K562 (cell line): ENCODE results near the gene ARHGDIA. TPM values are rescaled to one million over a fixed set of nuclear protein-coding genes. Genes with fewer than 3 reads are reported as not detected.

Experiments used
- ATAC-seq: fragments of 200-7000 bp; cut with Tn5 transposase; 3 replicates; pipeline ENCODE4 v1.9.1; 2020; ENCODE audit warnings: moderate library complexity
- BruUV-seq: library from RNA; stranded (reverse); fragments of 400-500 nt; replicated peaks from 2 replicates; lab custom pipeline; 2021; lab: Mats Ljungman, UMichigan
- CTCF ChIA-PET: fragments of 300-600 bp; formaldehyde crosslinking; extraction: SDS; loops from one replicate; lab custom pipeline; 2021; ENCODE audit warnings: low intra/inter-chr PET ratio; lab: Yijun Ruan, JAX
- POLR2A ChIA-PET: fragments of 300-600, 350-650 bp; sonication (Branson Sonifier 250); formaldehyde crosslinking; extraction: SDS; loops from one replicate; lab custom pipeline; 2021; ENCODE audit warnings: antibody characterized with exemption, inconsistent platforms; lab: Yijun Ruan, JAX
- DNase-seq, 4 experiments: peaks; one replicate each; pipeline versions ENCODE4 v3.0.0 to v3.0.0-alpha.2; 2011 to 2018; ENCODE audit warnings: low spot score in 3 of 4, mixed read lengths in 3 of 4; ENCODE audit errors: extremely low read depth in 1 of 4
- FAIRE-seq: peaks from 2 replicates; lab custom pipeline; 2011; peaks lifted over from hg19 to GRCh38; lab: Jason Lieb, UNC
- H2AFZ ChIP-seq: 2 replicates; pipeline ENCODE4 v1.6.0; 2011; ENCODE audit warnings: low read depth, low read length, control low read depth, inconsistent platforms
- H3K27ac ChIP-seq: fragments of 200-600 bp; 3 replicates; pipeline ENCODE4 v1.8.0; 2011; ENCODE audit warnings: low read depth, mild to moderate bottlenecking, control low read depth, inconsistent platforms, low read length, moderate library complexity, mixed read lengths; ENCODE audit errors: extremely low read depth
- H3K27me3 ChIP-seq, 2 experiments: fragments of 300-600 bp in 1 of 2; 2 replicates in 1 of 2; 3 replicates in 1 of 2; pipeline versions ENCODE4 v1.6.0 to v1.8.0; 2011; ENCODE audit warnings: inconsistent platforms in 2 of 2, low read length in 2 of 2, mild to moderate bottlenecking in 1 of 2, mixed read lengths in 1 of 2, moderate library complexity in 1 of 2; ENCODE audit not compliant: control insufficient read depth in 2 of 2, insufficient read depth in 2 of 2
- H3K36me3 ChIP-seq: fragments of 300-600 bp; 3 replicates; pipeline ENCODE4 v1.8.0; 2011; ENCODE audit warnings: mild to moderate bottlenecking, low read length, inconsistent platforms; ENCODE audit not compliant: control insufficient read depth, insufficient read depth
- H3K4me1 ChIP-seq, 2 experiments: fragments of 200-600 bp in 1 of 2; replicated peaks in 1 of 2; 2 replicates in 1 of 2; 3 replicates in 1 of 2; pipeline versions ENCODE4 v1.5.1 to v1.8.0; 2011; ENCODE audit warnings: inconsistent platforms in 2 of 2, low read length in 2 of 2, mild to moderate bottlenecking in 1 of 2, mixed read lengths in 1 of 2, moderate library complexity in 1 of 2; ENCODE audit not compliant: control insufficient read depth in 2 of 2, insufficient read depth in 2 of 2
- H3K4me2 ChIP-seq: 2 replicates; pipeline ENCODE4 v1.6.1; 2011; ENCODE audit warnings: low read length, control low read depth, inconsistent platforms, mixed read lengths; ENCODE audit not compliant: insufficient read depth
- H3K4me3 ChIP-seq: fragments of 200-600 bp; sonication (generic), shearing (Covaris generic); 2 replicates; pipeline ENCODE4 v1.5.1; 2016; ENCODE audit warnings: control low read depth, inconsistent platforms
- H3K79me2 ChIP-seq: fragments of 200-600 bp; 3 replicates; pipeline ENCODE4 v1.8.0; 2011; ENCODE audit warnings: low read length, inconsistent platforms; ENCODE audit not compliant: control insufficient read depth, insufficient read depth
- H3K9ac ChIP-seq, 2 experiments: 2 replicates each; pipeline versions ENCODE4 v1.6.0 to v1.6.1; 2011; ENCODE audit warnings: low read depth in 2 of 2, low read length in 2 of 2, control low read depth in 1 of 2, inconsistent platforms in 1 of 2, mild to moderate bottlenecking in 1 of 2, mixed read lengths in 1 of 2; ENCODE audit not compliant: insufficient read depth in 1 of 2
- H3K9me1 ChIP-seq: one replicate; pipeline ENCODE4 v1.6.0; 2011; ENCODE audit warnings: inconsistent platforms, mild to moderate bottlenecking, low read length, moderate library complexity; ENCODE audit not compliant: control insufficient read depth, insufficient read depth
- H3K9me3 ChIP-seq: replicated peaks from 2 replicates; pipeline ENCODE4 v1.5.1; 2011; ENCODE audit warnings: low read depth, low read length, inconsistent platforms; ENCODE audit not compliant: control insufficient read depth, insufficient read depth
- H4K20me1 ChIP-seq: replicated peaks from 2 replicates; pipeline ENCODE4 v1.6.1; 2011; ENCODE audit warnings: low read length, inconsistent platforms, mixed read lengths; ENCODE audit not compliant: control insufficient read depth, insufficient read depth
- MED1 ChIP-seq: sonication (generic); formaldehyde crosslinking; IDR thresholded peaks from 2 replicates; pipeline ENCODE4 v1.8.1; 2023; ENCODE audit warnings: missing genetic modification reagents, borderline replicate concordance
- NFIC ChIP-seq: fragments of 450-650 bp; IDR thresholded peaks from 2 replicates; pipeline ENCODE4 v1.6.1; 2017; ENCODE audit warnings: mild to moderate bottlenecking, inconsistent platforms
- NFIX ChIP-seq: fragments of 250-450 bp; sonication (Bioruptor Pico); IDR thresholded peaks from 2 replicates; pipeline ENCODE4 v1.4.0; 2020; ENCODE audit warnings: low read depth, mild to moderate bottlenecking, moderate library complexity
- POLR2A ChIP-seq: fragments of 450-650 bp; conservative IDR thresholded peaks from 2 replicates; pipeline ENCODE4 v1.6.1; 2016
- POLR2B ChIP-seq: fragments of 450-650 bp; IDR thresholded peaks from 2 replicates; pipeline ENCODE4 v1.6.1; 2018; ENCODE audit warnings: low read depth; ENCODE audit not compliant: partially characterized antibody
- POLR3A ChIP-seq: IDR thresholded peaks from 2 replicates; pipeline ENCODE4 v1.6.1; 2011; ENCODE audit warnings: borderline replicate concordance, mild to moderate bottlenecking, moderate library complexity; ENCODE audit not compliant: insufficient read length, insufficient read depth; ENCODE audit errors: extremely low read depth
- RBFOX2 ChIP-seq: fragments of 200-400 bp; formaldehyde crosslinking; IDR thresholded peaks from 2 replicates; pipeline ENCODE4 v1.6.1; 2017; ENCODE audit warnings: low read depth, mild to moderate bottlenecking, low read length, moderate library complexity
- RCOR1 ChIP-seq, 2 experiments: IDR thresholded peaks; 2 replicates each; pipeline ENCODE4 v1.6.1; 2012; ENCODE audit warnings: low read depth in 2 of 2, low read length in 2 of 2, borderline replicate concordance in 1 of 2, improper control_type of control experiment in 1 of 2
- SRF ChIP-seq, 2 experiments: fragments of 250-450, 450-650 bp in 1 of 2; sonication (Bioruptor Pico) in 1 of 2; sonication (generic) in 1 of 2; formaldehyde crosslinking; IDR thresholded peaks; 2 replicates each; pipeline versions ENCODE4 v1.5.0 to v1.5.1; 2020 to 2022; ENCODE audit warnings: mild to moderate bottlenecking in 1 of 2, missing genetic modification reagents in 1 of 2
- SRSF7 ChIP-seq: fragments of 200-400 bp; formaldehyde crosslinking; optimal IDR thresholded peaks from 2 replicates; pipeline ENCODE3; 2017; ENCODE audit warnings: mild to moderate bottlenecking, low read depth, low read length
- ZFPM2 ChIP-seq: fragments of 250-450 bp; sonication (Bioruptor Pico); IDR thresholded peaks from 2 replicates; pipeline ENCODE4 v1.5.1; 2022; ENCODE audit warnings: mild to moderate bottlenecking
- ZNF282 ChIP-seq: sonication (generic); formaldehyde crosslinking; IDR thresholded peaks from 2 replicates; pipeline ENCODE4 v1.8.1; 2023; ENCODE audit warnings: missing genetic modification reagents
- ZNF347 ChIP-seq: fragments of 450-650 bp; formaldehyde crosslinking; IDR thresholded peaks from 2 replicates; pipeline ENCODE4 v1.4.0; 2020; ENCODE audit warnings: low read depth, mild to moderate bottlenecking, moderate library complexity
- ZNF644 ChIP-seq: fragments of 200-800 bp; sonication (Bioruptor generic); IDR thresholded peaks from 2 replicates; pipeline ENCODE4 v1.6.1; 2016; ENCODE audit warnings: low read depth, missing genetic modification characterization, missing compliant biosample characterization
- WGBS: fragments of 100-300 bp; shearing (Covaris generic); methylation state at CpG from one replicate; pipeline ENCODE4 v1.1.6; 2016; ENCODE audit warnings: low coverage, mixed read lengths; ENCODE audit not compliant: insufficient coverage; ENCODE audit errors: missing lambda C conversion rate; 5-methylcytosine and 5-hydroxymethylcytosine counted together
- in situ Hi-C: fragments of 300-500 bp; cut with MboI; formaldehyde crosslinking; loops from 4 replicates; pipeline ENCODE4 v1.15.0; 2018; ENCODE audit warnings: inconsistent platforms, mixed read lengths
- intact Hi-C: fragments of 100-400 bp; cut with micrococcal nuclease; formaldehyde crosslinking; loops from 2 replicates; pipeline ENCODE4 v1.14.2; 2022
- polyA plus RNA-seq, 8 experiments: library from polyadenylated mRNA; depleted of rRNA in 4 of 8; stranded (reverse) in 5 of 8; unstranded in 3 of 8; fragments of >200 nt; fragmentation: Nextera tagmentation in 2 of 8; fragmentation: Illumina TruSeq in 1 of 8; extraction: Ambion mirVana in 2 of 8; extraction: Trizol in 1 of 8; gene quantifications; 2 replicates each; pipeline versions ENCODE4 v1.2.1 to v1.2.3, GENCODE V29; 2011 to 2014; ENCODE audit warnings: inconsistent platforms in 1 of 8, missing spikeins in 1 of 8
- total RNA-seq, 7 experiments: library from RNA; depleted of rRNA in 6 of 7; stranded (reverse); fragments of >200 nt in 6 of 7; fragmentation: Illumina TruSeq in 2 of 7; extraction: Trizol in 2 of 7; gene quantifications; 2 replicates each; pipeline versions ENCODE4 v1.2.1 to v1.2.3, GENCODE V29; 2011 to 2021; ENCODE audit warnings: low replicate concordance in 1 of 7
- TF ChIP-seq, protein P1 (sequence below): conservative IDR thresholded peaks from 2 replicates; pipeline ENCODE4 v1.6.1; 2011; ENCODE audit warnings: low read depth, mild to moderate bottlenecking, low read length; ENCODE audit not compliant: control insufficient read depth

ARHGDIA gene
- total and polyA plus RNA-seq, 9 of the 15 experiments (the other 6 are each of a cell fraction or from before 2014, with no cell fraction given): 9.6 to 340 (median 97.6) TPM

DNA sequence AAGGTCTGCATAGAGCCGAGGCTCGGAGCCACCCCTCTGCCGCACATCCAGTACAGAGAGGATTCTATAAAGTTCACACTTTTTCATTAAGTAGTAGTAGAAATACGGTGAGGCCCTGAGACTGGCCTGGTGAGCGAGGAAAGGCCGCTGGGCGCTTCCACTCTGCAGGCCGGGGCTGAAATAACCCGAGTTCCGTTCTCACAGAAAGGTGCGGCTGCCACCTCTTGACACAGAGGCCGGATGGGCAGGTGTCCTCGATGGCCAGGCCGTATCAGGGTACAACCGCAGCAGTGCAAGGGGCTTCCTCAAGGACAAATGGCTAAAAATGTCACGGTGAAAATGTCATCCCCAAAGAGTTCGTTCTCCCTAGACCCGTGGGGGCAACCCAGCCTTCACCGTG lies 40.8 kb upstream of the ARHGDIA start:
- H3K9me1 ChIP-seq: peaks cover 6% of the 10 kb centered on the region

DNA sequence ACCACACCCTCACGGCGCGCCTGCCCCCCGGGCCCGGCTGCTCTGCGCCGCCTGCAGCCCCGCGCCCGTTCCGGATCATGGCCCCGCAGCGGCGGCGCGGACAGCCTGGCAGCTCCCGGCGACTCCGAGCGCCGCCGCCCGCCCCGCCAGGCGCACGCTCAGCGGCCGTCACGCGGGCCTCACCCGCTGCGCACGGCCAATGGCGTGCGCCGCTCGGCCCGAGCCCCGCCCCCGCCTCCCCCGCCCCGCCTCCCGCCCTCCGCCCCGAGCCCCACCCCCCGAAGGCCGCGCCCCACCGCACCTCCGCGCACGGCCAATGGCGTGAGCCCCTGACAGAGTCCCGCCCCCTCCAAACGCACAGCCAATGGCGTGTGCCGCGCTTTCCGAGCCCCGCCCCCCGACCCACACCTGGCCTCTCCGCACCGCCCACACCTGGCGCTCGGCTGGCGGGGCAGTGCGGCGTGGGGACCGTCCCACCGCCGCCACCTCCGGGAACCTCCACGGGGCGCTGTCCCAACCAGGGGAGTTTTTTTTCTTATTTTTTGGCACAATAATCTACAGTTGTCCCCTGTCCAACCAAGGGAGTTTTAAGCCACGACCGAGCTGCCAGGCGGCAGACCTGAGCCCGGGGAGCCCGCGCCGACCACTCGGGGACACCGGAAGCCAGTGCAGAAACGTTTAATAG lies 40.3 kb upstream of the ARHGDIA start, which contains the start of gene PCYT2:
Gene PCYT2 (minus strand): TSS at position 123 of the 685 bp plus-strand sequence. CDS start 44 bp downstream, at position 79.
- POLR2A ChIA-PET: interaction anchor here (0.6 to 5.4 kb wide), 8 partner anchors 9 to 111 kb away, joined by 3 to 46 read pairs (median 3); partner anchors contain the start of genes CENPX and NPB
- Histone ChIP-seq H4K20me1 (peaks cover 14% of the 10 kb centered on the region), H3K9me3 (no peaks in the 10 kb centered on the region), H2AFZ (no peak within 1 kb of the TSS), H3K36me3 (peaks cover 82% of the 10 kb centered on the region; the same call in 2 of the 3 replicates), H3K4me1 (peaks cover 34 to 90% of the 10 kb centered on the region in 2 experiments), H3K9ac (peak within 1 kb of the TSS; percentile 61 to 99), H3K27ac (peak within 1 kb of the TSS; percentile 78), H3K4me2 (peak within 1 kb of the TSS; percentile 82), H3K4me3 (peak within 1 kb of the TSS; percentile 93), H3K79me2 (peaks cover 32% of the 10 kb centered on the region), H3K9me1 (peaks cover 6% of the 10 kb centered on the region), H3K27me3 (no peaks in the 10 kb centered on the region)
- in situ Hi-C loops: no loop called here
- peak; percentile 95 for ATAC-seq
- peak; percentile 92 to 99 (median 97) for DNase-seq
- peak; percentile 37 for FAIRE-seq
- intact Hi-C loops: no loop called here
- BruUV-seq: no TSS peak
- CTCF ChIA-PET: interaction anchor here (0.6 kb wide), 1 partner anchor 279 kb away, joined by 3 read pairs; no protein-coding TSS in a partner anchor
- 14% methylated on average over 32 of the region's 84 CpGs for WGBS
- peak; percentile 42; the same call in 1 of the 2 replicates for TF ChIP-seq POLR2A
- TF ChIP-seq ZNF347: no peak
- TF ChIP-seq, protein P1, sequence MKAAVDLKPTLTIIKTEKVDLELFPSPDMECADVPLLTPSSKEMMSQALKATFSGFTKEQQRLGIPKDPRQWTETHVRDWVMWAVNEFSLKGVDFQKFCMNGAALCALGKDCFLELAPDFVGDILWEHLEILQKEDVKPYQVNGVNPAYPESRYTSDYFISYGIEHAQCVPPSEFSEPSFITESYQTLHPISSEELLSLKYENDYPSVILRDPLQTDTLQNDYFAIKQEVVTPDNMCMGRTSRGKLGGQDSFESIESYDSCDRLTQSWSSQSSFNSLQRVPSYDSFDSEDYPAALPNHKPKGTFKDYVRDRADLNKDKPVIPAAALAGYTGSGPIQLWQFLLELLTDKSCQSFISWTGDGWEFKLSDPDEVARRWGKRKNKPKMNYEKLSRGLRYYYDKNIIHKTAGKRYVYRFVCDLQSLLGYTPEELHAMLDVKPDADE: peak; percentile 38; the same call in 1 of the 2 replicates
- no peak for TF ChIP-seq RCOR1 (IDR thresholded peaks at IDR 0.05; ENCODE audit: borderline replicate concordance in 1 of 2, low read depth in 2 of 2, low read length in 2 of 2)
- no peak for TF ChIP-seq POLR3A
- no peak for TF ChIP-seq NFIX
- no peak for TF ChIP-seq ZFPM2 (CRISPR knock-in tag)
- TF ChIP-seq RBFOX2: peak; percentile 25; the same call in 1 of the 2 replicates
- no peak for TF ChIP-seq MED1

More for the DNA sequence above, 40.8 kb upstream of the ARHGDIA start:
- Histone ChIP-seq H3K4me1 (peaks cover 39 to 90% of the 10 kb centered on the region in 2 experiments), H3K9me3 (no peaks in the 10 kb centered on the region), H3K4me3 (no peak overlapping the region), H4K20me1 (peaks cover 14% of the 10 kb centered on the region), H3K79me2 (peaks cover 37% of the 10 kb centered on the region), H2AFZ (no peak overlapping the region), H3K36me3 (peaks cover 77% of the 10 kb centered on the region; the same call in 2 of the 3 replicates), H3K27me3 (no peaks in the 10 kb centered on the region), H3K9ac (peak overlapping the region in 1 of 2 experiments; percentile 52; a peak in 1 of 4 replicates), H3K4me2 (no peak overlapping the region), H3K27ac (peak overlapping the region; percentile 49; the same call in 1 of the 3 replicates)
- WGBS: 78% methylated on average over 19 of the region's 19 CpGs
- TF ChIP-seq SRF (CRISPR knock-in tag; IDR thresholded peaks at IDR 0.05) (no peak), ZNF644 (tag) (no peak), NFIC (no peak), SRSF7 (no peak), NFIX (no peak), POLR2B (no peak), ZNF282 (CRISPR knock-in tag) (no peak), RBFOX2 (peak; percentile 43; the same call in 1 of the 2 replicates)
- no TSS peak for BruUV-seq
- POLR2A ChIA-PET: interaction anchor here (0.6 to 5.4 kb wide), 8 partner anchors 9 to 84 kb away, joined by 3 to 46 read pairs (median 6); partner anchors contain the start of gene NPB
- in situ Hi-C loops (no loop called here), intact Hi-C loops (no loop called here)
- CTCF ChIA-PET: no interaction called here
- no peak for DNase-seq
- no peak for ATAC-seq
- no peak for FAIRE-seq
